Common myeloid progenitor, CD34-positive (primary cell): Measurements from ENCODE around the gene CALCOCO1.

ENCODE experiments used
- CTCF ChIA-PET: fragments of 350-600 bp; sonication (Branson Sonifier 250); formaldehyde crosslinking; loops from one replicate; lab custom pipeline; 2021; ENCODE audit warnings: antibody characterized with exemption; lab: Charles Lee
- POLR2A ChIA-PET: fragments of 350-600 bp; sonication (Branson Sonifier 250); formaldehyde crosslinking; loops from one replicate; lab custom pipeline; 2021; ENCODE audit warnings: antibody characterized with exemption; lab: Charles Lee
- DNase-seq, 3 donors: peaks; one replicate each; pipeline versions ENCODE4 v3.0.0 to v3.0.0-alpha.2; 2013
- H3K27ac ChIP-seq, 2 experiments: 1 replicate in 1 of 2; 2 replicates in 1 of 2; pipeline ENCODE4 v1.7.0; 2013; ENCODE audit warnings: inconsistent platforms in 2 of 2, low read length in 2 of 2, mild to moderate bottlenecking in 2 of 2, low read depth in 1 of 2, moderate library complexity in 1 of 2; ENCODE audit not compliant: severe bottlenecking in 2 of 2, insufficient read depth in 1 of 2, poor library complexity in 1 of 2
- H3K27me3 ChIP-seq, 5 experiments: replicated peaks in 2 of 5; 1 replicate in 3 of 5; 2 replicates in 2 of 5; pipeline versions ENCODE4 v1.6.1 to v1.7.0; 2013; ENCODE audit warnings: low read length in 4 of 5, mild to moderate bottlenecking in 2 of 5, moderate library complexity in 2 of 5, inconsistent platforms in 1 of 5; ENCODE audit not compliant: insufficient read depth in 5 of 5, control insufficient read depth in 4 of 5
- H3K36me3 ChIP-seq, 4 experiments: 1 replicate in 2 of 4; 2 replicates in 2 of 4; pipeline versions ENCODE4 v1.6.1 to v1.7.0; 2013; ENCODE audit warnings: low read length in 3 of 4, control low read depth in 1 of 4, mild to moderate bottlenecking in 1 of 4; ENCODE audit not compliant: control insufficient read depth in 4 of 4, insufficient read depth in 4 of 4
- H3K4me1 ChIP-seq, 4 experiments: 1 replicate in 3 of 4; 2 replicates in 1 of 4; pipeline versions ENCODE4 v1.6.1 to v1.7.1; 2013; ENCODE audit warnings: low read length in 3 of 4, mild to moderate bottlenecking in 3 of 4, control low read depth in 1 of 4, inconsistent platforms in 1 of 4, moderate library complexity in 1 of 4; ENCODE audit not compliant: control insufficient read depth in 4 of 4, insufficient read depth in 4 of 4; ENCODE audit errors: control extremely low read depth in 1 of 4
- H3K4me3 ChIP-seq, 7 experiments: 1 replicate in 4 of 7; 2 replicates in 3 of 7; pipeline versions ENCODE4 v1.5.1 to v1.7.0; 2013; ENCODE audit warnings: mild to moderate bottlenecking in 7 of 7, low read length in 6 of 7, moderate library complexity in 6 of 7, inconsistent platforms in 2 of 7, low read depth in 2 of 7, control low read depth in 1 of 7; ENCODE audit not compliant: insufficient read depth in 4 of 7, control insufficient read depth in 1 of 7; ENCODE audit errors: extremely low read depth in 1 of 7
- H3K9me3 ChIP-seq, 5 experiments: 1 replicate in 4 of 5; 2 replicates in 1 of 5; pipeline versions ENCODE4 v1.6.1 to v1.7.1; 2013; ENCODE audit warnings: low read length in 4 of 5, mild to moderate bottlenecking in 2 of 5, inconsistent platforms in 1 of 5, low read depth in 1 of 5, moderate library complexity in 1 of 5; ENCODE audit not compliant: control insufficient read depth in 4 of 5, insufficient read depth in 2 of 5; ENCODE audit errors: control extremely low read depth in 1 of 5
- WGBS: methylation state at CpG from one replicate; pipeline ENCODE4 v1.1.5; 2013; ENCODE audit not compliant: insufficient coverage; 5-methylcytosine and 5-hydroxymethylcytosine counted together

Gene CALCOCO1

DNA sequence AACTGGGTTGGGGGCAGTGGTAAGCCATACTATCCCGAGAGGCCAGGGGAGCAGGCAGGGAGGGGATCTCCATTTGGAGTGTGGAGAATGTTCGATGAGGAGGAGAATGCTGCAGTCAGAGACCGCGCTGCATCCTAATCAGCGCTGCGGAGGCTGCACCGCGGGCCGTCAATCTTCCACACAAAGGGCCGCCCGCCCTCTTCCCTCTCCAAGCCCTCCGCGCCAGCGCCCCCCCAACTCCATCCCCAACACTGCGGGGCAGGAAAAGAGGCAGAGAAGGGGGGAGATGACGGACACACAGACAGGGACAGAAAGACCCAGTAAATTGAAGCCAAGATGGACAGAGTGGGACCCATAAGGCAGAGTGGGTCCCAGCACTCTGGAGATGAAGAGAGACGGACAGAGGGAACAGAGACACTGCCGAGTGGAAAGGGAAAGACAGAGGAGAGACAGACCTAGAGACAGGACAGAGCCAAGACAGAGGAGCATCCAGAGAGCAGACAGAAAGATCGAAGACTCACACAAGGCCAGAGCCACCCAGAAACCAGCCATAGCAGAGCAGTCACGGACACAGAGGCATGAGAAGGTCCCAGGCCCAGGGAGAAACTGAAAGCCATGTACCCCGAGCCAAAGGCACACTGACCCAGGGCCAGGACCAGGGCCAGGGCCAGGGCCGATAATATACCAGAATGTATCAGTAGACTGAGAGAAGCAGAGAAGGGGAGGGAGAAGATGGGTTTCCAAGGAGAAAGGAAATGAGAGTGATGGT is 21.0 kb upstream of the CALCOCO1 start:
- peaks cover 20 to 95% (median 38%) of the 10 kb centered on the region in 5 experiments for H3K27me3 ChIP-seq
- CTCF ChIA-PET, result interaction anchor here (1.0 to 10.1 kb wide), 10 partner anchors 11 to 204 kb away, joined by 3 to 184 read pairs (median 40); partner anchors contain the start of genes ATP5MC2 and CALCOCO1
- no peaks in the 10 kb centered on the region for H3K36me3 ChIP-seq
- POLR2A ChIA-PET, result no interaction called here
- H3K4me1 ChIP-seq, result peaks cover 0 to 38% (median 25%) of the 10 kb centered on the region in 4 experiments
- no peak for DNase-seq
- no peak overlapping the region for H3K4me3 ChIP-seq
- no peak overlapping the region for H3K27ac ChIP-seq
- WGBS, result 55% methylated on average over 10 of the region's 22 CpGs
- no peaks in the 10 kb centered on the region for H3K9me3 ChIP-seq

- WGBS, result 47% methylated on average over 4 of the region's 5 CpGs
- no peaks in the 10 kb centered on the region for H3K36me3 ChIP-seq
- CTCF ChIA-PET, result interaction anchor here (1.0 to 10.1 kb wide), 21 partner anchors 12 to 239 kb away, joined by 3 to 184 read pairs (median 8); partner anchors contain the start of genes ATP5MC2 and CALCOCO1
- no peak overlapping the region for H3K4me3 ChIP-seq
- H3K27ac ChIP-seq, result no peak overlapping the region
- POLR2A ChIA-PET, result interaction anchor here (0.6 to 1.5 kb wide), 3 partner anchors 48 to 1521 kb away, joined by 3 to 4 read pairs (median 3); no protein-coding TSS in a partner anchor
- peaks cover 16 to 95% (median 40%) of the 10 kb centered on the region in 5 experiments for H3K27me3 ChIP-seq
- no peaks in the 10 kb centered on the region for H3K9me3 ChIP-seq
- H3K4me1 ChIP-seq, result peaks cover 0 to 30% (median 25%) of the 10 kb centered on the region in 4 experiments
- no peak for DNase-seq
Observed at GRCh38 chr12:53747095-53747494, 19.8 kb upstream of the CALCOCO1 start.

DNA sequence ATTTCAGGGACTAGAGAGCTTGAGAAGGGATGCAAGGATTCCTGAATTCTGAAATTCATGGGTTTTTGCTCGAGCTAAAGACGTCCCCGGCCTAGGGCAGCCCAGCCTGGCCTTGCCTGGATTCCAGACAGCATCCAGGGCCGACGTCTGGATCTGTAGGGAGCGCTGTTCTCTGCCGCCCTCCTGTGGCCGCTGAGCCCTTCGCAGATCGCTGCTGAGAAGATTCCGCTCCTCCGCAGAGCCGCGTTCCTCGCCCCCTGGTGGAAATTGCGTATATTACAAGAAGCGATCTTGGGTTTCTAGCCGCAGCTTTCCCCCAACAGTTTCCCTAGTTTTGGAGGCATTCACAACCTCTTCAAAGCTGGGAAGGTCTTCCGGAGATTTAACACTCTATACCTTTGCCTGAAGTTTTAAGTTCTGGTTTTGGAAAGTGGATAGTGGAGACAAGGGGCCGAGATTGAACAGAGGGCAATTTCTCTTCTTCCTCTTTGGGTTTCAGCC is 19.4 kb upstream of the CALCOCO1 start:
- Histone ChIP-seq H3K9me3 (no peaks in the 10 kb centered on the region), H3K27me3 (peaks cover 16 to 95% (median 41%) of the 10 kb centered on the region in 5 experiments), H3K4me3 (no peak overlapping the region), H3K4me1 (peaks cover 0 to 25% (median 21%) of the 10 kb centered on the region in 4 experiments), H3K36me3 (no peaks in the 10 kb centered on the region), H3K27ac (no peak overlapping the region)
- ChIA-PET CTCF (interaction anchor here (0.7 to 10.1 kb wide), 25 partner anchors 12 to 239 kb away, joined by 3 to 184 read pairs (median 5); partner anchors contain the start of genes ATP5MC2 and CALCOCO1), POLR2A (interaction anchor here (0.6 to 1.5 kb wide), 3 partner anchors 47 to 1521 kb away, joined by 3 to 4 read pairs (median 3); no protein-coding TSS in a partner anchor)
- 0% methylated on average over 19 of the region's 20 CpGs for WGBS
- peak; percentile 84 to 92 (median 87) for DNase-seq

DNA sequence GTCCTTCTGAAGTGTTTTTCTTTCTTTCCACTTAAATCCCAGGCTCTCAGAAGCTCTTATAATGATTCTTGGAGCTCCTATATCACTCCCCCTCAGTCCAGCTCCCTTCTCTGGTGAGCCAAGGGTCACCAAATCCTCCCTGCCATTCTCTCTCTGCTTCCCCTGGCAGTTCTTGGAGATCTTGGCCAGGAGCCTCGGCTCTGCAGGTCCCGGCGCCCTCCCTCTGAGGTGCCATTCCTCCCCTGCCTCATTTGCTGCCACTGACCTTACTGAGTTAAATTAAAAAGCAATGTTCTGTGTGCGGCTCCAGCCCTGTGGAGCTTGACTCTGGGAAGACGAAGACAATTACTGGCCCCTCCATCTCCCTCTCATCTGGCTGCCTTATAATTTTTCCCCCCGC is 17.5 kb upstream of the CALCOCO1 start:
- POLR2A ChIA-PET, result no interaction called here
- H3K27ac ChIP-seq, result no peak overlapping the region
- no peak for DNase-seq
- H3K27me3 ChIP-seq, result peaks cover 16 to 93% (median 40%) of the 10 kb centered on the region in 5 experiments
- WGBS, result 72% methylated on average over 5 of the region's 6 CpGs
- CTCF ChIA-PET, result interaction anchor here (0.5 to 10.1 kb wide), 15 partner anchors 10 to 588 kb away, joined by 3 to 184 read pairs (median 19); partner anchors contain the start of genes ATP5MC2 and CALCOCO1
- H3K4me3 ChIP-seq, result no peak overlapping the region
- H3K4me1 ChIP-seq, result peaks cover 0 to 12% (median 9%) of the 10 kb centered on the region in 4 experiments
- no peaks in the 10 kb centered on the region for H3K9me3 ChIP-seq
- H3K36me3 ChIP-seq, result no peaks in the 10 kb centered on the region

- POLR2A ChIA-PET, result interaction anchor here (1.0 kb wide), 1 partner anchor 13 kb away, joined by 3 read pairs; no protein-coding TSS in a partner anchor
Observed at GRCh38 chr12:53744130-53744441, 16.8 kb upstream of the CALCOCO1 start.

DNA sequence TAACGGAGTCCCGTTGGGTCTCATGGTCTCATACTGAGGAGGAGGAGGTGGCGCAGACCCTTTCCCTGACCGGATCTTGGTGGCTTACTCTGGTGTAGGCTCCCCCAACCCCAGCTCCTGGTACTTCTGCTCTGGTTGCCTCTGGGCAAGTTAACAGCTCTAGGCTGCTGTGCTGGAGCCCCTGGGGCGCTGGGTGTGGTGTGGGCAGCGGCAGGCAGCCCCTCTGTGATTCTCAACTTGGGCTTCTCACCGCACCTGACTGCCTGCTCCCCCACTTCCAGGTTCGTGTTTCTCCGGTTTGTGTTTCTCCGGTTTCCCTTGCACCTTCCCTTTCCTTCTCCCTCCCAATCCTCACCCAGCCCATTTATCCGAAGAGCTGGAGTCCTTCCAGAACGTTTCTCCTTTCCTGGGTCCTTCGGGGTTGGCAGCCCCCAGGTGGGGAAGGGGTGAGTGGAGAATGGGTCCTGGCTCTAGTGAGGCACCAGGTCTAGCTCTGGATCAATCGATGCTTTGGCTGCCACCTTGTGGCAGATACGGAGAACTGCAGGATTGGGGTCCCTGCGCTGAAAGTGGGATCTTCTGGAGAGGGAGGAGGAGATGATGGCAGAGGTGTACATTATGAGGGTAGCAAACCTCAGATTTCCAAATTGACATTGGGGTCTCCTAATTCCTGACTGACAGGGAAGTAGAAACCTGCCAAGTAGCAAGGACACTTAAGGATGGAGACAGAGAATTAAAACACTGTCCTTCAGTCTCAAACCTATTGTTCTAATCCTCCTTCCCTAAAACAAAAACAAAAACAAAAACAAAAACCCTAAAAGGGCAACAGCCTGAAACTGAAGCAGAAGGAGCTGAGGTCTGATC is 16.2 kb upstream of the CALCOCO1 start:
- peak; percentile 56 to 73 (median 67) for DNase-seq
- WGBS, result 12% methylated on average over 12 of the region's 16 CpGs
- ChIA-PET POLR2A (interaction anchor here (1.0 kb wide), 1 partner anchor 13 kb away, joined by 3 read pairs; no protein-coding TSS in a partner anchor), CTCF (interaction anchor here (0.9 to 10.1 kb wide), 15 partner anchors 9 to 235 kb away, joined by 3 to 184 read pairs (median 9); partner anchors contain the start of genes ATP5MC2 and CALCOCO1)
- Histone ChIP-seq H3K27ac (no peak overlapping the region), H3K27me3 (peaks cover 16 to 93% (median 42%) of the 10 kb centered on the region in 5 experiments), H3K4me3 (peak overlapping the region in 6 of 7 experiments; percentile 1 to 66 (median 43)), H3K9me3 (no peaks in the 10 kb centered on the region), H3K4me1 (peaks cover 0 to 23% (median 15%) of the 10 kb centered on the region in 4 experiments), H3K36me3 (no peaks in the 10 kb centered on the region)

More at GRCh38 chr12:53744130-53744441, 16.8 kb upstream of the CALCOCO1 start:
- Histone ChIP-seq H3K27me3 (peaks cover 16 to 93% (median 44%) of the 10 kb centered on the region in 5 experiments), H3K27ac (no peak overlapping the region), H3K36me3 (no peaks in the 10 kb centered on the region), H3K4me3 (no peak overlapping the region), H3K4me1 (peaks cover 0 to 18% (median 12%) of the 10 kb centered on the region in 4 experiments), H3K9me3 (no peaks in the 10 kb centered on the region)
- WGBS, result 83% methylated on average over 1 of the region's 1 CpG
- CTCF ChIA-PET, result interaction anchor here (0.9 to 10.1 kb wide), 15 partner anchors 10 to 235 kb away, joined by 3 to 184 read pairs (median 9); partner anchors contain the start of genes ATP5MC2 and CALCOCO1
- no peak for DNase-seq
